Adrenal gland (tissue), 5 donors: ENCODE data around the gene MAD1L1.

ENCODE experiments used
- POLR2A ChIP-seq, 2 donors: fragments of 450-650 bp; IDR thresholded peaks; one replicate each; pipeline ENCODE4 v1.6.1; 2017; ENCODE audit warnings: antibody characterized with exemption in 2 of 2, mild to moderate bottlenecking in 2 of 2, moderate library complexity in 1 of 2
- TF ChIP-seq, protein P1 (sequence below), 6 experiments: fragments of 450-650 bp in 4 of 6; fragments of 200-600 bp in 2 of 6; sonication (generic) in 1 of 6; IDR thresholded peaks; 1 replicate in 5 of 6; 2 replicates in 1 of 6; pipeline versions ENCODE4 v1.5.1 to v1.8.0; 2016 to 2021; ENCODE audit warnings: antibody characterized with exemption in 6 of 6, mild to moderate bottlenecking in 2 of 6, moderate library complexity in 1 of 6
- donor health status: DM: no; HTN: no; CAD: no.

DNA sequence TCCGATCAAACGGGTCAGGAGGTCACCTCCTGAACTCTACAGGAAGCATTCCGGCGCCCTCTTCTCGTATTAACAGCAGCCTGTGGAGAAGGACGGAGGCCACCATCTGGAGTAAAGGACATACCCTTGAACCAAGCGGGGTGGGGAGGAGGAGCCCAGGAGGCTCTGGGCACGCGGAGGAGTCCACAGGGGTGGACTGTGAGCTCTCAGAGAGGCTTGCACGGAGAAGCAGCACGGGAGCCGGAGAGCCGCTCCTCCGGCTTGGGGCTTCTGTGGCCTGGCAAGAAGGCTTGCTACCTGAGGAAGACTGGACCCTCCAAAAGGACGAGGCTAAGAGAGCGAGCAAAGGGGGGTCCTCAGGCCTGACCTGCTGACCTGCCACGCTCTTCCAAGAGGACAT lies 77.9 kb downstream of the MAD1L1 start:
- TF ChIP-seq, protein P1, sequence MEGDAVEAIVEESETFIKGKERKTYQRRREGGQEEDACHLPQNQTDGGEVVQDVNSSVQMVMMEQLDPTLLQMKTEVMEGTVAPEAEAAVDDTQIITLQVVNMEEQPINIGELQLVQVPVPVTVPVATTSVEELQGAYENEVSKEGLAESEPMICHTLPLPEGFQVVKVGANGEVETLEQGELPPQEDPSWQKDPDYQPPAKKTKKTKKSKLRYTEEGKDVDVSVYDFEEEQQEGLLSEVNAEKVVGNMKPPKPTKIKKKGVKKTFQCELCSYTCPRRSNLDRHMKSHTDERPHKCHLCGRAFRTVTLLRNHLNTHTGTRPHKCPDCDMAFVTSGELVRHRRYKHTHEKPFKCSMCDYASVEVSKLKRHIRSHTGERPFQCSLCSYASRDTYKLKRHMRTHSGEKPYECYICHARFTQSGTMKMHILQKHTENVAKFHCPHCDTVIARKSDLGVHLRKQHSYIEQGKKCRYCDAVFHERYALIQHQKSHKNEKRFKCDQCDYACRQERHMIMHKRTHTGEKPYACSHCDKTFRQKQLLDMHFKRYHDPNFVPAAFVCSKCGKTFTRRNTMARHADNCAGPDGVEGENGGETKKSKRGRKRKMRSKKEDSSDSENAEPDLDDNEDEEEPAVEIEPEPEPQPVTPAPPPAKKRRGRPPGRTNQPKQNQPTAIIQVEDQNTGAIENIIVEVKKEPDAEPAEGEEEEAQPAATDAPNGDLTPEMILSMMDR (IDR thresholded peaks at IDR 0.05): no peak
- no peak for TF ChIP-seq POLR2A (IDR thresholded peaks at IDR 0.05)
